Loucy (cell line): ENCODE measurements around the gene CACNA1I.

ENCODE experiments used
- CTCF ChIP-seq: fragments of 200-600 bp; sonication (generic); conservative IDR thresholded peaks from 2 replicates; pipeline ENCODE4 v1.5.1; 2014; ENCODE audit warnings: mild to moderate bottlenecking, antibody characterized with exemption, low read length
- EZH2phosphoT487 ChIP-seq: fragments of 200-600 bp; IDR thresholded peaks from 2 replicates; pipeline ENCODE4 v1.6.1; 2018; ENCODE audit warnings: antibody characterized with exemption, mild to moderate bottlenecking, moderate library complexity, borderline replicate concordance

- TF ChIP-seq EZH2phosphoT487 (no peak), CTCF (no peak)
These were observed 79.0 kb downstream of the CACNA1I start for GRCh38 chr22:39649500-39650089.
